Hepatocyte (in vitro differentiated cells): ENCODE results near the gene TAF1.

Source experiments
- CTCF ChIP-seq: fragments of 200-600 bp; sonication (generic); IDR thresholded peaks from 2 replicates; pipeline ENCODE4 v1.5.1; 2016; ENCODE audit warnings: antibody characterized with exemption, mild to moderate bottlenecking; ENCODE audit not compliant: poor library complexity
- EZH2 ChIP-seq: fragments of 200-600 bp; sonication (generic); IDR thresholded peaks from 2 replicates; pipeline ENCODE4 v1.6.1; 2016; ENCODE audit warnings: antibody characterized with exemption, mild to moderate bottlenecking, borderline replicate concordance

GRCh38 chrX:71365356-71365874 is 742 bp upstream of the TAF1 start:
- TF ChIP-seq CTCF (no peak), EZH2 (no peak)
